HUES6 (cell line): ENCODE results near the gene NLRC5.

Experiments used
- H3K27ac ChIP-seq: 2 replicates; pipeline ENCODE4 v1.7.0; 2013; ENCODE audit warnings: low read depth, mild to moderate bottlenecking, low read length, inconsistent platforms
- H3K27me3 ChIP-seq: 2 replicates; pipeline ENCODE4 v1.6.1; 2013; ENCODE audit warnings: low read length; ENCODE audit not compliant: control insufficient read depth, insufficient read depth
- H3K36me3 ChIP-seq: 2 replicates; pipeline ENCODE4 v1.6.1; 2013; ENCODE audit warnings: low read length; ENCODE audit not compliant: control insufficient read depth, insufficient read depth
- H3K4me1 ChIP-seq: 2 replicates; pipeline ENCODE4 v1.6.1; 2013; ENCODE audit warnings: low read length; ENCODE audit not compliant: control insufficient read depth, insufficient read depth
- H3K4me3 ChIP-seq: 2 replicates; pipeline ENCODE4 v1.5.1; 2013; ENCODE audit warnings: low read depth, low read length
- H3K9ac ChIP-seq: one replicate; pipeline ENCODE4 v1.6.1; 2013; ENCODE audit warnings: mild to moderate bottlenecking, low read length
- H3K9me3 ChIP-seq: 2 replicates; pipeline ENCODE4 v1.6.1; 2013; ENCODE audit warnings: low read depth, low read length; ENCODE audit not compliant: control insufficient read depth, insufficient read depth

The NLRC5 gene

DNA sequence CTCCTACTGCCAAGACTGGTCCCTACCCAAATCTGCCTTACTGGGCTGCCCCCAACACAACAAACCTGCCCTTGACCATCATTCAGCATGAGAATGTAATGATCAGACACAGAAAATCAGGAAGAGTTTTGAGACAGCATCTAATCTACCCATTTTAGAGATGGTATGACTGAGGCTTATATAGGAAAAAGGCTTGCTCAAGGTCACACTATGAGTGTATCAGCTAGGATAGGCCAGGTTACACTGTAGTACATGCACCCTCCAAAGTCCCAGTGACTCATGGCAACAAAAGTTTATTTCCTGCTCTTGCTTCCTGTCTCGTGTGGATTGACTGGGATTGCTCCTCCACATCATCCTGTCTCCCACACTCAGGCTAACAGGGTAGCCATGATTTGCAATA lies 27.9 kb downstream of the NLRC5 start:
- no peaks in the 10 kb centered on the region for H3K27me3 ChIP-seq
- no peak overlapping the region for H3K4me3 ChIP-seq
- H3K36me3 ChIP-seq: no peaks in the 10 kb centered on the region
- H3K9me3 ChIP-seq: no peaks in the 10 kb centered on the region
- no peak overlapping the region for H3K27ac ChIP-seq
- H3K9ac ChIP-seq: no peak overlapping the region
- no peaks in the 10 kb centered on the region for H3K4me1 ChIP-seq

DNA sequence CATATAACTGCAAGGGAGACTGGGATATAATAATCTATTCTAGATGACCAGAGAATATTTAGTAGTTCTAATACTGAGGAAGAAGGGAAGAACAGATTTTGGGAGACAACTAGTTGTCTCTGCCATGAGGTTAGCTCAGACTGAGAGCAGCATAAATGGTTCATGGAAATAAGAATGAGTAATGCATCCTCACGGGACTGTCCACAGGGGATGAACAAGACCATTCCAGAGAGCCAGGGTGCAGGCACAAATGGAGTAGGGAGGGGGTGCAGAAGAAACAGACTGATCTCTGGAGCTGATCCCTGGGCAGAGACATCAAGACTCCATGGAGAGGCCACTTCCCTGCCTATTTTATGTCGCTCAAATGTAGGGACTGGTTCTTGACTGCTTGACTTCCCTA lies 30.4 kb downstream of the NLRC5 start:
- Histone ChIP-seq H3K4me1 (no peaks in the 10 kb centered on the region), H3K27ac (no peak overlapping the region), H3K27me3 (no peaks in the 10 kb centered on the region), H3K9ac (no peak overlapping the region), H3K9me3 (no peaks in the 10 kb centered on the region), H3K4me3 (no peak overlapping the region), H3K36me3 (no peaks in the 10 kb centered on the region)

DNA sequence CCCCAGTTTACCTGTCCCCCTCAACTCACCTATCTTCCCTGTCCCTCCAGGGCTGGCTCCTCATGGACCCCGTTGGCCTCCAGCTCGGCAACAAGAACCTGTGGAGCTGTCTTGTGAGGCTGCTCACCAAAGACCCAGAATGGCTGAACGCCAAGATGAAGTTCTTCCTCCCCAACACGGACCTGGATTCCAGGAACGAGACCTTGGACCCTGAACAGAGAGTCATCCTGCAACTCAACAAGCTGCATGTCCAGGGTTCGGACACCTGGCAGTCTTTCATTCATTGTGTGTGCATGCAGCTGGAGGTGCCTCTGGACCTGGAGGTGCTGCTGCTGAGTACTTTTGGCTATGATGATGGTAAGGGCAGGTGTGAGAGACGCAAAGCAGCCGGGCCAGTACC lies 31.3 kb downstream of the NLRC5 start:
- Histone ChIP-seq H3K4me3 (no peak overlapping the region), H3K27ac (no peak overlapping the region), H3K9me3 (no peaks in the 10 kb centered on the region), H3K4me1 (no peaks in the 10 kb centered on the region), H3K36me3 (no peaks in the 10 kb centered on the region), H3K9ac (no peak overlapping the region), H3K27me3 (no peaks in the 10 kb centered on the region)

DNA sequence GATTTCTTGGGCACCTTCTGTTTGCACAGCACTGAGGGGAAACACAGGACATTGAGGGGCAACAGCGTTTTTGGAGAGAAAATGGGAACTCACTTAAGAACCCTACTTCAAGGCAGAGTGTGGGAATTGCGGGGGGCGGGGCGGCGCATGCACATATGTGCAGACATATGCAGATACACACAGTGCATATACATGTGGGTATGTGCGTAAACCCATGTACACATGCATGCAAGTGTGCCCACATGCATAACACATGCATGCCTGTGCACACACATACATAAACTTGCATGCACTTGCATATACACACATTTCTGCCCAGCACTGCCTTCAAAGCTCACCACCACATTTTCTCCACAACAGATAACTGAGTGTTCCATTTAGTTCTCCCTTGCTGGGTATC lies 32.4 kb downstream of the NLRC5 start:
- no peak overlapping the region for H3K27ac ChIP-seq
- H3K4me3 ChIP-seq: no peak overlapping the region
- H3K9me3 ChIP-seq: no peaks in the 10 kb centered on the region
- no peaks in the 10 kb centered on the region for H3K4me1 ChIP-seq
- H3K36me3 ChIP-seq: no peaks in the 10 kb centered on the region
- no peak overlapping the region for H3K9ac ChIP-seq
- no peaks in the 10 kb centered on the region for H3K27me3 ChIP-seq

DNA sequence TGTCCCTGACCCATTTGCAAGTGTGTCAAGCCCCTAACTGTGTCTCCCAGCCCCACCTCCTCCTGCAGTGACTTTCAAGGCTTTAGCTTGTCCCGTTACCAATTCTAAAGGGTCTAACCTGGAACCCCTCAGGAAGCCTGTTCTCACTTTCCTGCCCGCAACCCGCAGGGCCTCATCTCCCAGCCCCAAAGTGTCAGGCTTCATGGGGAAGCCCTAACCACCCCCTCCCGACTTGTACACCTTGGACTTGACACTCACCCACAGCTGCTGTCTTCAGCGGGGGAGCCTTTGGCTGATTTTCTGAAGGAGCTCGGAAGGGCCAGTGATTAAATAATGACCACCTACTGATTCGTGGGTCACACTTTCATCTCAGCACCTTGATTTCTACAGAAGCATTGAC lies 33.1 kb downstream of the NLRC5 start:
- no peak overlapping the region for H3K4me3 ChIP-seq
- no peaks in the 10 kb centered on the region for H3K36me3 ChIP-seq
- no peaks in the 10 kb centered on the region for H3K9me3 ChIP-seq
- H3K4me1 ChIP-seq: no peaks in the 10 kb centered on the region
- H3K9ac ChIP-seq: no peak overlapping the region
- no peaks in the 10 kb centered on the region for H3K27me3 ChIP-seq
- H3K27ac ChIP-seq: no peak overlapping the region

DNA sequence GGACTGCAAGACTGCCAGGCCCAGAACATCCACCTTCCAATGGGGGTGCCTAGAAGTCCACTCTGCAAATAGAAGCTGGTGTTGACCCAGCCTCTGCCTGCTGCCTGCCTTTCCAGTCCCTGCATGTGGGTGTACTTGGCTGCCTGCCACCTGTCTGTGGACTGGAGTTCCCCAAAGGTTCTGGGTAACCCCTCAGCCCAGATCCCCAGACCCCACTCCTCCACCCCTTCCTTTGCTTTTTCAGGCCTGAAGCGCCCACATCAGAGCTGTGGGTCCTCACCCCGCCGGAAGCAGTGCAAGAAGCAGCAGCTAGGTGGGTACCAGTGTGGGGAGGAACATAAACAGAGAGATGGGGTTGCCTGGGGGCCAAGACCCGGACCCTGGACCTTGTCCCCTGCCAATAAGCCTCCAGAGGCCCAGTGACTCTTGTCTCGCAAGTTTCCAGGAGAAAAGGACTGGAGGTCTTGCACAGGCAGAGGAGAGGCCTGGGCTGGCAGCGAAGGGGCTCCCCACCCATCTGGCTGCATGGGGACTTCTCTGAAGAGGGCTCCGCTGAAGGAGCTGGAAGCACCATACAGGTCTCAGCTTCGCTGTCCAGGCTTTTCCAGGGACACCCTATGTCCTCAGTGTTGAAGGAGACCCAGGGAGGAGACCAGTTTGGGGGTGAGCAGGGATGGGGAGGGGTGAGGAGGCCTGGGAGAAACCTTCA lies 34.3 kb downstream of the NLRC5 start:
- no peak overlapping the region for H3K9ac ChIP-seq
- H3K27ac ChIP-seq: no peak overlapping the region
- H3K9me3 ChIP-seq: no peaks in the 10 kb centered on the region

DNA sequence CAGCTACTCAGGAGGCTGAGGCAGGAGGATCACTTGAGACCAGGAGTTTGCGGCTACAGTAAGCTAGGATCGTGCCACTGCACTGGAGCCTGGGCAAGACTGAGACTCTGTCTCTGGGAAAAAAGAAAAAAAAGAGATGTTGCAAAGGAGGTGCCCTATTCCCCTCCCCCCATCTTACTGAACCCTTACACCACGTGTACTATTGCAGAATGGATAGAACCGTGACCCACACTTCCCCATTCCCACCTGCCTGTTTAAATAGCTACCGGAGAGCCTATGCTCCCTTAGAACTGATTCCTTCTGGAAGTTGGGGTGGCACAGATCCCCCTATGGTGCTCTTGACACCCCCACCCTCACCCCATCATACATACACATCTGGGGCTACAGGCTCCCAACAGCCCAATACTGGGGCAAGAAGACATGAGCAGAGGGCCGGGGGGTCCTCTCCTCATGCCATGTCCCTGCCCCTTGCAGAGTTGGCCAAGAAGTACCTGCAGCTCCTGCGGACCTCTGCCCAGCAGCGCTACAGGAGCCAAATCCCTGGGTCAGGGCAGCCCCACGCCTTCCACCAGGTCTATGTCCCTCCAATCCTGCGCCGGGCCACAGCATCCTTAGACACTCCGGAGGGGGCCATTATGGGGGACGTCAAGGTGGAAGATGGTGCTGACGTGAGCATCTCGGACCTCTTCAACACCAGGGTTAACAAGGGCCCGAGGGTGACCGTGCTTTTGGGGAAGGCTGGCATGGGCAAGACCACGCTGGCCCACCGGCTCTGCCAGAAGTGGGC lies 35.7 kb downstream of the NLRC5 start:
- H3K9me3 ChIP-seq: no peaks in the 10 kb centered on the region
- H3K27ac ChIP-seq: no peak overlapping the region
- no peak overlapping the region for H3K9ac ChIP-seq
- no peaks in the 10 kb centered on the region for H3K27me3 ChIP-seq
- H3K36me3 ChIP-seq: no peaks in the 10 kb centered on the region
- peaks cover 8% of the 10 kb centered on the region for H3K4me1 ChIP-seq
- H3K4me3 ChIP-seq: no peak overlapping the region

More for the DNA sequence above, 34.3 kb downstream of the NLRC5 start:
- Histone ChIP-seq H3K4me1 (peaks cover 8% of the 10 kb centered on the region), H3K27me3 (no peaks in the 10 kb centered on the region), H3K36me3 (no peaks in the 10 kb centered on the region), H3K4me3 (no peak overlapping the region)

DNA sequence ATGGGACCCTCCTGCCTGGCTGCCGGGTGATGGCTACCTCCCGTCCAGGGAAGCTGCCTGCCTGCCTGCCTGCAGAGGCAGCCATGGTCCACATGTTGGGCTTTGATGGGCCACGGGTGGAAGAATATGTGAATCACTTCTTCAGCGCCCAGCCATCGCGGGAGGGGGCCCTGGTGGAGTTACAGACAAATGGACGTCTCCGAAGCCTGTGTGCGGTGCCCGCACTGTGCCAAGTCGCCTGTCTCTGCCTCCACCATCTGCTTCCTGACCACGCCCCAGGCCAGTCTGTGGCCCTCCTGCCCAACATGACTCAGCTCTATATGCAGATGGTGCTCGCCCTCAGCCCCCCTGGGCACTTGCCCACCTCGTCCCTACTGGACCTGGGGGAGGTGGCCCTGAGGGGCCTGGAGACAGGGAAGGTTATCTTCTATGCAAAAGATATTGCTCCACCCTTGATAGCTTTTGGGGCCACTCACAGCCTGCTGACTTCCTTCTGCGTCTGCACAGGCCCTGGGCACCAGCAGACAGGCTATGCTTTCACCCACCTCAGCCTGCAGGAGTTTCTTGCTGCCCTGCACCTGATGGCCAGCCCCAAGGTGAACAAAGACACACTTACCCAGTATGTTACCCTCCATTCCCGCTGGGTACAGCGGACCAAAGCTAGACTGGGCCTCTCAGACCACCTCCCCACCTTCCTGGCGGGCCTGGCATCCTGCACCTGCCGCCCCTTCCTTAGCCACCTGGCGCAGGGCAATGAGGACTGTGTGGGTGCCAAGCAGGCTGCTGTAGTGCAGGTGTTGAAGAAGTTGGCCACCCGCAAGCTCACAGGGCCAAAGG lies 36.8 kb downstream of the NLRC5 start:
- no peaks in the 10 kb centered on the region for H3K36me3 ChIP-seq
- no peak overlapping the region for H3K27ac ChIP-seq
- H3K4me1 ChIP-seq: peaks cover 8% of the 10 kb centered on the region
- no peak overlapping the region for H3K9ac ChIP-seq
- H3K4me3 ChIP-seq: no peak overlapping the region
- no peaks in the 10 kb centered on the region for H3K27me3 ChIP-seq
- no peaks in the 10 kb centered on the region for H3K9me3 ChIP-seq

DNA sequence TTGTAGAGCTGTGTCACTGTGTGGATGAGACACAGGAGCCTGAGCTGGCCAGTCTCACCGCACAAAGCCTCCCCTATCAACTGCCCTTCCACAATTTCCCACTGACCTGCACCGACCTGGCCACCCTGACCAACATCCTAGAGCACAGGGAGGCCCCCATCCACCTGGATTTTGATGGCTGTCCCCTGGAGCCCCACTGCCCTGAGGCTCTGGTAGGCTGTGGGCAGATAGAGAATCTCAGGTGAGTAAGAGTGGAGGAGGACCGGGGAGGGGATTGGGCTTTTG lies 37.4 kb downstream of the NLRC5 start:
- no peaks in the 10 kb centered on the region for H3K9me3 ChIP-seq
- H3K27ac ChIP-seq: no peak overlapping the region
- H3K9ac ChIP-seq: no peak overlapping the region
- H3K4me1 ChIP-seq: peaks cover 8% of the 10 kb centered on the region
- no peaks in the 10 kb centered on the region for H3K36me3 ChIP-seq
- no peaks in the 10 kb centered on the region for H3K27me3 ChIP-seq
- no peak overlapping the region for H3K4me3 ChIP-seq

DNA sequence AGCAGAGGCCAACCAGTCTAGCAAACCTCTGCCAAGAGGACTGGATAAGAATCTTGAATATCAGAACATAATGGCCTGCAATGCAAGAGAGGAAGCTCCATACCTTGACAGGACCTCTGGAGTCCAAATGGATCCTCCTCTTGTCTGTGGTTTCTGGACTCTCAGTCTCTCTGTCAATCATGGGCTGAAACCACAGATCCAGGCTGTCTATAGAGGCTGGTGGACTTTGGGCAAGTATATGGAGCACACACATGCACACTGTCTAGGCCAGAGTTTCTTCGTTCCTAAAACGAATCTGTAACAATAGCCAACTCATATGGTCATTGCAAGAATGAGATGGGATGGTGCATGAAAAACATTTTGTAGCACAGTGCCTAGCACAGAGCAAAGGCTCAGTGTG lies 37.7 kb downstream of the NLRC5 start:
- Histone ChIP-seq H3K27me3 (no peaks in the 10 kb centered on the region), H3K4me1 (peaks cover 8% of the 10 kb centered on the region), H3K9ac (no peak overlapping the region), H3K27ac (no peak overlapping the region), H3K36me3 (no peaks in the 10 kb centered on the region), H3K9me3 (no peaks in the 10 kb centered on the region), H3K4me3 (no peak overlapping the region)

DNA sequence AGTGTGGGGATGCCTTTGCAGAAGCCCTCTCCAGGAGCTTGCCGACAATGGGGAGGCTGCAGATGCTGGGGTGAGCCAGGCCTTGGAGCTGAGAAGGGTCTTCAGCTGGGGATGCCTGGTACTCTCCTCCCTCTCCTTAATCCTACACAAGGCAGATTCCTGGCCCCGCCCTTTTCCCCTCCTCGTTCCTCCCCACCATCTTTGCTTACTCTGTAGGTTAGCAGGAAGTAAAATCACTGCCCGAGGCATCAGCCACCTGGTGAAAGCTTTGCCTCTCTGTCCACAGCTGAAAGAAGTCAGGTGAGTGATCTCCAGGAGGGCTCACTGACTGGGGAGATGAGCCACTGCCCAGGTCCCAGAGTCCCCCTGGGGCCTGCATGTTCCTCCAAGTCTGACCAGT lies 38.7 kb downstream of the NLRC5 start:
- H3K9me3 ChIP-seq: no peaks in the 10 kb centered on the region
- no peaks in the 10 kb centered on the region for H3K27me3 ChIP-seq
- no peak overlapping the region for H3K9ac ChIP-seq
- no peak overlapping the region for H3K27ac ChIP-seq
- peaks cover 8% of the 10 kb centered on the region for H3K4me1 ChIP-seq
- H3K4me3 ChIP-seq: no peak overlapping the region
- no peaks in the 10 kb centered on the region for H3K36me3 ChIP-seq
